T-helper 17 cell (primary cell): ENCODE data around the gene MPND. TPM values are rescaled to one million over a fixed set of nuclear protein-coding genes. Genes with fewer than 3 reads are reported as not detected.

Source experiments
- ATAC-seq: fragments of 150-1000 bp; cut with Tn5 transposase; 2 replicates; pipeline ENCODE4 v1.10.0; 2021; ENCODE audit warnings: mild to moderate bottlenecking, moderate library complexity
- DNase-seq, 3 donors: peaks; one replicate each; pipeline versions ENCODE4 v3.0.0 to v3.0.0-alpha.2; 2020 to 2021
- H3K9me3 ChIP-seq: one replicate; pipeline ENCODE4 v1.7.0; 2013; ENCODE audit warnings: low read length, mild to moderate bottlenecking; ENCODE audit not compliant: control insufficient read depth, poor library complexity, severe bottlenecking
- H3K27ac Mint-ChIP-seq: one replicate; pipeline ENCODE4 v1.8.0; 2022; ENCODE audit warnings: mild to moderate bottlenecking, moderate library complexity, mixed read lengths
- H3K27me3 Mint-ChIP-seq: one replicate; pipeline ENCODE4 v1.8.0; 2022; ENCODE audit warnings: mixed read lengths
- H3K36me3 Mint-ChIP-seq: one replicate; pipeline ENCODE4 v1.8.0; 2022; ENCODE audit warnings: low read depth, mixed read lengths
- H3K4me1 Mint-ChIP-seq: one replicate; pipeline ENCODE4 v1.8.0; 2022; ENCODE audit warnings: mild to moderate bottlenecking, mixed read lengths
- H3K4me3 Mint-ChIP-seq: one replicate; pipeline ENCODE4 v1.8.0; 2022; ENCODE audit warnings: mild to moderate bottlenecking, moderate library complexity, mixed read lengths
- total RNA-seq, 4 donors: library from RNA in 2 of 4; stranded (reverse) in 2 of 4; gene quantifications; one replicate each; pipeline ENCODE4 v1.2.3 and lab custom pipeline; 2022 to 2026

Gene MPND
- total RNA-seq, 2 donors from 2014 or later = 13.0 to 15.1 TPM

DNA sequence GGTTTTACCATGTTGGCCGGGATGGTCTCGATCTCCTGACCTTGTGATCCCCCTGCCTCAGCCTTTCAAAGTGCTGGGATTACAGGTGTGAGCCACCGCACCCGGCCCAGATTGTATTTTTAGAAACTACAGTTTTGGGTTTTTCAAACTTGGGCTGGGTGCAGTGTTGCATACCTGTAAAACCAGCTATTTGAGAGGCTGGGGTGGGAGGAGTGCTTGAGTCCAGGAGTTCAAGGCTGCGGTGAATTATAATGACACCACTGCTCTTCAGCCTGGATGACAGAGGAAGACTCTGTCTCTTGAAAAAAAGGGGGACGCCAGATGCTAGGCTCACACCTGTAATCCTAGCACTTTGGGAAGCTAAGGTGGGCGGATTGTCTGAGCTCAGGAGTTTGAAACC is 63.3 kb downstream of the MPND start:
- ATAC-seq = no peak
- peaks cover 10% of the 10 kb centered on the region for H3K4me1 Mint-ChIP-seq
- no peak for DNase-seq
- H3K27ac Mint-ChIP-seq = no peak overlapping the region
- no peaks in the 10 kb centered on the region for H3K27me3 Mint-ChIP-seq
- no peaks in the 10 kb centered on the region for H3K9me3 ChIP-seq
- H3K4me3 Mint-ChIP-seq = no peak overlapping the region
- no peaks in the 10 kb centered on the region for H3K36me3 Mint-ChIP-seq

GRCh38 chr19:4409123-4409933 is 66.0 kb downstream of the MPND start:
- no peaks in the 10 kb centered on the region for H3K9me3 ChIP-seq
- no peak overlapping the region for H3K27ac Mint-ChIP-seq
- no peaks in the 10 kb centered on the region for H3K27me3 Mint-ChIP-seq
- H3K36me3 Mint-ChIP-seq = no peaks in the 10 kb centered on the region
- ATAC-seq (no peak), DNase-seq (no peak)
- no peak overlapping the region for H3K4me3 Mint-ChIP-seq
- no peaks in the 10 kb centered on the region for H3K4me1 Mint-ChIP-seq

Other genes starting within 250 kb of the MPND start
- gene MAP2K2, start 219.4 kb upstream of the MPND start, total RNA-seq = 10 to 100 TPM; 94.3 to 94.6 TPM
- gene CREB3L3, start 189.9 kb upstream of the MPND start, total RNA-seq = under 1 TPM in 1 of 2 donors, not detected in 1; 0.82 TPM
- 10 to 100 TPM; 18.5 to 21.8 TPM for gene SIRT6, start 161.0 kb upstream of the MPND start, total RNA-seq
- gene ANKRD24, start 160.9 kb upstream of the MPND start, total RNA-seq = under 1 TPM; 0.75 to 0.91 TPM
- gene EBI3, start 114.0 kb upstream of the MPND start, total RNA-seq = not detected
- 10 to 100 TPM; 34.9 to 46.1 TPM for gene YJU2, start 96.5 kb upstream of the MPND start, total RNA-seq
- not detected for gene SHD, start 64.3 kb upstream of the MPND start, total RNA-seq
- 1 to 10 TPM; 5.2 to 7.9 TPM for gene TMIGD2, start 41.2 kb upstream of the MPND start, total RNA-seq
- 1 to 10 TPM; 1.5 to 2.9 TPM for gene FSD1, start 39.0 kb upstream of the MPND start, total RNA-seq
- 1 to 10 TPM; 1.9 to 3.3 TPM for gene STAP2, start 4.7 kb upstream of the MPND start, total RNA-seq
- gene SH3GL1, start 57.0 kb downstream of the MPND start, total RNA-seq = 10 to 100 TPM; 51.1 to 56.6 TPM
- 10 to 100 TPM; 25.5 to 33.4 TPM for gene CHAF1A, start 59.1 kb downstream of the MPND start, total RNA-seq
- gene UBXN6, start 114.2 kb downstream of the MPND start, total RNA-seq = 10 to 100 TPM; 49.5 to 68.7 TPM
- 10 to 100 TPM; 22.0 to 26.5 TPM for gene HDGFL2, start 128.7 kb downstream of the MPND start, total RNA-seq
- gene PLIN4, start 174.9 kb downstream of the MPND start, total RNA-seq = not detected
- not detected for gene PLIN5, start 191.7 kb downstream of the MPND start, total RNA-seq
- under 1 TPM; 0.17 to 0.31 TPM for gene LRG1, start 196.5 kb downstream of the MPND start, total RNA-seq
- under 1 TPM; 0.20 to 0.52 TPM for gene SEMA6B, start 216.1 kb downstream of the MPND start, total RNA-seq